CD14-positive monocyte (primary cell): Measurements from ENCODE around the gene STIP1. TPM values are rescaled to one million over a fixed set of nuclear protein-coding genes. Genes with fewer than 3 reads are reported as not detected.

Experiments
- DNase-seq, 3 donors: peaks; one replicate each; pipeline ENCODE4 v3.0.0-alpha.2; 2011 to 2022
- H2AFZ ChIP-seq: 2 replicates; pipeline ENCODE4 v1.6.0; 2012; ENCODE audit warnings: mild to moderate bottlenecking, low read depth, low read length, inconsistent platforms; ENCODE audit not compliant: insufficient read depth, poor library complexity, severe bottlenecking
- H3K27ac ChIP-seq, 2 donors: 1 replicate in 1 of 2; 2 replicates in 1 of 2; pipeline ENCODE4 v1.5.1; 2012 to 2013; ENCODE audit warnings: low read length in 2 of 2, control low read depth in 1 of 2, inconsistent platforms in 1 of 2, low read depth in 1 of 2, mild to moderate bottlenecking in 1 of 2
- H3K27me3 ChIP-seq, 2 donors: one replicate each; pipeline versions ENCODE4 v1.6.0 to v1.6.1; 2011 to 2013; ENCODE audit warnings: low read length in 2 of 2; ENCODE audit not compliant: control insufficient read depth in 2 of 2, insufficient read depth in 2 of 2
- H3K36me3 ChIP-seq, 2 donors: replicated peaks in 1 of 2; 1 replicate in 1 of 2; 2 replicates in 1 of 2; pipeline versions ENCODE4 v1.5.1 to v1.6.1; 2012 to 2013; ENCODE audit warnings: low read length in 2 of 2, control low read depth in 1 of 2, inconsistent platforms in 1 of 2, mild to moderate bottlenecking in 1 of 2; ENCODE audit not compliant: insufficient read depth in 2 of 2, control insufficient read depth in 1 of 2
- H3K4me1 ChIP-seq, 2 donors: 1 replicate in 1 of 2; 2 replicates in 1 of 2; pipeline versions ENCODE4 v1.5.1 to v1.6.1; 2012 to 2013; ENCODE audit warnings: low read length in 2 of 2, control low read depth in 1 of 2, inconsistent platforms in 1 of 2, mild to moderate bottlenecking in 1 of 2, moderate library complexity in 1 of 2; ENCODE audit not compliant: insufficient read depth in 2 of 2, control insufficient read depth in 1 of 2
- H3K4me2 ChIP-seq: replicated peaks from 2 replicates; pipeline ENCODE3; 2012; ENCODE audit warnings: low read length, moderate library complexity, mild to moderate bottlenecking; ENCODE audit not compliant: poor library complexity, severe bottlenecking; ENCODE audit errors: extremely low read depth
- H3K4me3 ChIP-seq, 3 experiments: fragments of 200-600 bp in 1 of 3; sonication (generic) in 1 of 3; replicated peaks in 1 of 3; 1 replicate in 2 of 3; 2 replicates in 1 of 3; pipeline ENCODE4 v1.5.1; 2011 to 2013; ENCODE audit warnings: low read length in 3 of 3, mild to moderate bottlenecking in 3 of 3, control low read depth in 2 of 3, low read depth in 2 of 3, inconsistent platforms in 1 of 3, moderate library complexity in 1 of 3
- H3K79me2 ChIP-seq: 2 replicates; pipeline ENCODE4 v1.6.0; 2012; ENCODE audit warnings: mild to moderate bottlenecking, control low read depth, inconsistent platforms, low read length, moderate library complexity; ENCODE audit not compliant: insufficient read depth
- H3K9ac ChIP-seq: 2 replicates; pipeline ENCODE4 v1.6.0; 2017; ENCODE audit warnings: low read length, mild to moderate bottlenecking; ENCODE audit not compliant: insufficient read depth, poor library complexity, severe bottlenecking
- H3K9me3 ChIP-seq, 2 donors: replicated peaks in 1 of 2; 1 replicate in 1 of 2; 2 replicates in 1 of 2; pipeline versions ENCODE4 v1.5.1 to v1.6.1; 2012 to 2013; ENCODE audit warnings: low read length in 2 of 2, control low read depth in 1 of 2; ENCODE audit not compliant: control insufficient read depth in 1 of 2, insufficient read depth in 1 of 2
- H4K20me1 ChIP-seq: 2 replicates; pipeline ENCODE4 v1.6.0; 2012; ENCODE audit warnings: mild to moderate bottlenecking, low read length, control low read depth, moderate library complexity; ENCODE audit not compliant: insufficient read depth
- H3K27ac Mint-ChIP-seq, 7 donors: one replicate each; pipeline ENCODE4 v1.8.0; 2020; ENCODE audit warnings: mild to moderate bottlenecking in 7 of 7, mixed read lengths in 7 of 7, moderate library complexity in 6 of 7, inconsistent platforms in 2 of 7
- H3K27me3 Mint-ChIP-seq, 3 donors: one replicate each; pipeline ENCODE4 v1.8.0; 2021 to 2022; ENCODE audit warnings: low read depth in 3 of 3, mild to moderate bottlenecking in 3 of 3, mixed read lengths in 3 of 3, moderate library complexity in 3 of 3, inconsistent platforms in 1 of 3
- H3K36me3 Mint-ChIP-seq, 2 donors: one replicate each; pipeline ENCODE4 v1.8.0; 2020; ENCODE audit warnings: mixed read lengths in 2 of 2, inconsistent platforms in 1 of 2, mild to moderate bottlenecking in 1 of 2
- H3K4me1 Mint-ChIP-seq: one replicate; pipeline ENCODE4 v1.8.0; 2020; ENCODE audit warnings: mild to moderate bottlenecking, mixed read lengths
- H3K4me3 Mint-ChIP-seq, 2 donors: one replicate each; pipeline ENCODE4 v1.8.0; 2020; ENCODE audit warnings: mild to moderate bottlenecking in 2 of 2, mixed read lengths in 2 of 2, moderate library complexity in 1 of 2
- H3K9me3 Mint-ChIP-seq, 7 donors: one replicate each; pipeline ENCODE4 v1.8.0; 2020 to 2022; ENCODE audit warnings: mixed read lengths in 7 of 7, mild to moderate bottlenecking in 6 of 7, moderate library complexity in 6 of 7, inconsistent platforms in 2 of 7
- WGBS: methylation state at CpG from one replicate; pipeline ENCODE4 v1.1.5; 2013; ENCODE audit warnings: missing lambda C conversion rate; ENCODE audit not compliant: insufficient coverage; 5-methylcytosine and 5-hydroxymethylcytosine counted together
- intact Hi-C, 2 donors: fragments of 100-400 bp; cut with micrococcal nuclease; formaldehyde crosslinking; loops; one replicate each; pipeline versions ENCODE4 v1.15.0 to v1.15.1; 2023
- polyA plus RNA-seq, 3 donors: library from polyadenylated mRNA; depleted of rRNA in 1 of 3; unstranded in 2 of 3; stranded (reverse) in 1 of 3; fragments of 300-500 nt in 2 of 3; fragments of >200 nt in 1 of 3; fragmentation: Illumina TruSeq in 2 of 3; gene quantifications; 1 replicate in 2 of 3; 2 replicates in 1 of 3; pipeline ENCODE4 v1.2.3, GENCODE V29; 2012 to 2021
- TF ChIP-seq, protein P1 (sequence below): fragments of 200-600 bp; IDR thresholded peaks from one replicate; pipeline ENCODE4 v1.8.0; 2022; ENCODE audit warnings: antibody characterized with exemption, mild to moderate bottlenecking

Gene STIP1
- polyA plus RNA-seq, 3 donors = 44.5 to 52.0 (median 51.1) TPM

DNA sequence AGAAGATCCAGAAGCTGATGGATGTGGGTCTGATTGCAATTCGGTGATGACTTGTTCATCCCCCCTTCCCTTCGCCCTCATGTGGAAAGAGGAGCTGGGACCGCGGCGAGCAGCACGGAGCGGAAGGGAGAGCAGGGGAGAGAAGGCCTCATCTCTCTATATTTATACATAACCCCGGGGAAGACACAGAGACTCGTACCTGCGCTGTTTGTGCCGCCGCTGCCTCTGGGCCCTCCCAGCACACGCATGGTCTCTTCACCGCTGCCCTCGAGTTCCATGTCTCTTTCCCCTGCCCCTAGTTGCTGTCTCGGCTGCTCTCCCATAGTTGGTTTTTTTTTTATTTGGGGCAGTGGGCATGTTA, 18.1 kb downstream of the STIP1 start:
- H3K27ac ChIP-seq = peak overlapping the region in 1 of 2 donors; percentile 99

DNA sequence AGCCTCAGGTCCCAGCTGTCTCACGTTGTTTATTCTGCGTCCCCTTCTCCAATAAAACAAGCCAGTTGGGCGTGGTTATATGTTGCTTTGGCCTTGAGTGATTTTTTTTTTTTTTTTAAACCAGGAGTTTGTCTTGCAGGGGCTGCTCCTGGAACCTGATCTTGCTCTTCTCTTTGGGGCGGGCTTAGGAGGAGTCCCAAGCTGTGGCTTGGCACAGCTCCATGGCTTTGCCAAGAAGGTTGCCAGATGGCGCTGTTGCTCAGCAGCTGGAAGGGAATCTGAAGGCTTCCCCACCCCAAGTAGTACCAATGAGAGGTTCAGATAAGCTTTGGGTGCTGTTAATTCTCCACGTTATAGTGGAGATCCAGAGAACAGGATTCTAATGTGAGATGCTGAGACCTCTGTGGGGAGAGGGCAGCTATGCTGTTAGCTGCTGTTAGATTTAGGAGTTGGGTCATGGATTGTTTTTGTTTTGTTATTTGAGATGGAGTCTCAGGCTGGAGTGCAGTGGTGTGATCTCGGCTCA, 18.6 kb downstream of the STIP1 start:
- WGBS = no CpG with 5 or more reads among the region's 7 CpGs

More for the DNA sequence above, 18.1 kb downstream of the STIP1 start:
- H3K79me2 ChIP-seq = peaks cover 36% of the 10 kb centered on the region
- peak overlapping the region; percentile 50 to 99 (median 97) for H3K27ac Mint-ChIP-seq
- H3K4me3 ChIP-seq = no peak overlapping the region
- WGBS = no CpG with 5 or more reads among the region's 16 CpGs
- no peaks in the 10 kb centered on the region for H3K27me3 Mint-ChIP-seq
- DNase-seq = no peak
- H4K20me1 ChIP-seq = peaks cover 19% of the 10 kb centered on the region
- H3K9me3 ChIP-seq = no peaks in the 10 kb centered on the region
- H3K9me3 Mint-ChIP-seq = peaks cover 0 to 1% (median 0%) of the 10 kb centered on the region in 7 donors
- H3K4me2 ChIP-seq = no peak overlapping the region
- intact Hi-C loops = no loop called here
- no peak overlapping the region for H2AFZ ChIP-seq
- no peak overlapping the region for H3K4me3 Mint-ChIP-seq
- peaks cover 52 to 60% of the 10 kb centered on the region in 2 donors for H3K36me3 ChIP-seq
- TF ChIP-seq, protein P1, sequence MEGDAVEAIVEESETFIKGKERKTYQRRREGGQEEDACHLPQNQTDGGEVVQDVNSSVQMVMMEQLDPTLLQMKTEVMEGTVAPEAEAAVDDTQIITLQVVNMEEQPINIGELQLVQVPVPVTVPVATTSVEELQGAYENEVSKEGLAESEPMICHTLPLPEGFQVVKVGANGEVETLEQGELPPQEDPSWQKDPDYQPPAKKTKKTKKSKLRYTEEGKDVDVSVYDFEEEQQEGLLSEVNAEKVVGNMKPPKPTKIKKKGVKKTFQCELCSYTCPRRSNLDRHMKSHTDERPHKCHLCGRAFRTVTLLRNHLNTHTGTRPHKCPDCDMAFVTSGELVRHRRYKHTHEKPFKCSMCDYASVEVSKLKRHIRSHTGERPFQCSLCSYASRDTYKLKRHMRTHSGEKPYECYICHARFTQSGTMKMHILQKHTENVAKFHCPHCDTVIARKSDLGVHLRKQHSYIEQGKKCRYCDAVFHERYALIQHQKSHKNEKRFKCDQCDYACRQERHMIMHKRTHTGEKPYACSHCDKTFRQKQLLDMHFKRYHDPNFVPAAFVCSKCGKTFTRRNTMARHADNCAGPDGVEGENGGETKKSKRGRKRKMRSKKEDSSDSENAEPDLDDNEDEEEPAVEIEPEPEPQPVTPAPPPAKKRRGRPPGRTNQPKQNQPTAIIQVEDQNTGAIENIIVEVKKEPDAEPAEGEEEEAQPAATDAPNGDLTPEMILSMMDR = no peak
- H3K27me3 ChIP-seq = no peaks in the 10 kb centered on the region
- H3K9ac ChIP-seq = no peak overlapping the region
- H3K4me1 Mint-ChIP-seq = peaks cover 44% of the 10 kb centered on the region
- peaks cover 43 to 58% of the 10 kb centered on the region in 2 donors for H3K4me1 ChIP-seq
- H3K36me3 Mint-ChIP-seq = peaks cover 54 to 60% of the 10 kb centered on the region in 2 donors

More for the DNA sequence above, 18.6 kb downstream of the STIP1 start:
- no peaks in the 10 kb centered on the region for H3K27me3 Mint-ChIP-seq
- Histone ChIP-seq H3K9me3 (no peaks in the 10 kb centered on the region), H3K27ac (peak overlapping the region; percentile 98 to 99), H3K4me2 (peak overlapping the region; percentile 94), H4K20me1 (peaks cover 24% of the 10 kb centered on the region), H3K27me3 (no peaks in the 10 kb centered on the region), H3K4me3 (peak overlapping the region in 1 of 3 experiments; percentile 98), H3K79me2 (peaks cover 41% of the 10 kb centered on the region), H3K9ac (no peak overlapping the region), H3K4me1 (peaks cover 48 to 63% of the 10 kb centered on the region in 2 donors), H3K36me3 (peaks cover 56 to 61% of the 10 kb centered on the region in 2 donors), H2AFZ (no peak overlapping the region)
- peaks cover 48% of the 10 kb centered on the region for H3K4me1 Mint-ChIP-seq
- DNase-seq = peak; percentile 85 to 92 (median 88)
- intact Hi-C loops = no loop called here
- H3K27ac Mint-ChIP-seq = peak overlapping the region; percentile 97 to 99 (median 98)
- peak overlapping the region in 1 of 2 donors; percentile 45 for H3K4me3 Mint-ChIP-seq
- H3K36me3 Mint-ChIP-seq = peaks cover 57 to 61% of the 10 kb centered on the region in 2 donors
- H3K9me3 Mint-ChIP-seq = peaks cover 0 to 1% (median 0%) of the 10 kb centered on the region in 7 donors
- TF ChIP-seq, protein P1 = peak; percentile 82
